ENCODE data around the gene VASP.

The VASP gene

GRCh38 chr19:45517641-45518468 is 10.6 kb downstream of the VASP start:
- DNase-seq = no peak

GRCh38 chr19:45518469-45518826 is 11.2 kb downstream of the VASP start:
- DNase-seq = no peak

GRCh38 chr19:45522010-45522941 is 15.0 kb downstream of the VASP start:
- DNase-seq = no peak

GRCh38 chr19:45523642-45524256 is 16.5 kb downstream of the VASP start:
- DNase-seq = peak; percentile 88

GRCh38 chr19:45524575-45525129 is 17.4 kb downstream of the VASP start:
- DNase-seq = no peak

GRCh38 chr19:45526143-45526542 is 18.9 kb downstream of the VASP start:
- no peak for DNase-seq

- DNase-seq = no peak
Observed at GRCh38 chr19:45526971-45527370, 19.7 kb downstream of the VASP start.

- no peak for DNase-seq
Observed at GRCh38 chr19:45527731-45528130, 20.5 kb downstream of the VASP start.

- no peak for DNase-seq
Observed at GRCh38 chr19:45528149-45528743, 21.0 kb downstream of the VASP start.

- DNase-seq = peak; percentile 19
Observed at GRCh38 chr19:45528744-45529419, 21.6 kb downstream of the VASP start.

GRCh38 chr19:45529420-45529785 is 22.1 kb downstream of the VASP start:
- DNase-seq = no peak

GRCh38 chr19:45531349-45531748 is 24.1 kb downstream of the VASP start:
- no peak for DNase-seq

GRCh38 chr19:45539459-45539858 is 32.2 kb downstream of the VASP start:
- no peak for DNase-seq

GRCh38 chr19:45542234-45542668 is 35.0 kb downstream of the VASP start:
- no peak for DNase-seq

GRCh38 chr19:45547211-45547770 is 40.0 kb downstream of the VASP start:
- no peak for DNase-seq

- no peak for DNase-seq
Observed at GRCh38 chr19:45547965-45548609, 40.8 kb downstream of the VASP start.

GRCh38 chr19:45553464-45553863 is 46.2 kb downstream of the VASP start:
- no peak for DNase-seq

GRCh38 chr19:45554481-45554880 is 47.2 kb downstream of the VASP start:
- DNase-seq = no peak

- no peak for DNase-seq
Observed at GRCh38 chr19:45556835-45557234, 49.6 kb downstream of the VASP start.

GRCh38 chr19:45558399-45558878 is 51.2 kb downstream of the VASP start:
- DNase-seq = peak; percentile 78

- no peak for DNase-seq
Observed at GRCh38 chr19:45560038-45560437, 52.8 kb downstream of the VASP start.
